Ishikawa (cell line): Measurements from ENCODE around the gene STX8.

Experiments
- CREB1 ChIP-seq: IDR thresholded peaks from 2 replicates; pipeline ENCODE4 v1.6.1; 2012; ENCODE audit warnings: low read depth
- EGR1 ChIP-seq: IDR thresholded peaks from 2 replicates; pipeline ENCODE4 v1.6.1; 2012
- EP300 ChIP-seq: IDR thresholded peaks from 2 replicates; pipeline ENCODE4 v1.6.1; 2012; ENCODE audit warnings: borderline replicate concordance
- TAF1 ChIP-seq: IDR thresholded peaks from 2 replicates; pipeline ENCODE4 v1.6.1; 2012; ENCODE audit warnings: low read depth, mild to moderate bottlenecking
- TCF12 ChIP-seq: IDR thresholded peaks from 2 replicates; pipeline ENCODE4 v1.6.1; 2012; ENCODE audit warnings: low read depth
- USF1 ChIP-seq: IDR thresholded peaks from 2 replicates; pipeline ENCODE4 v1.6.1; 2012
- YY1 ChIP-seq: IDR thresholded peaks from 2 replicates; pipeline ENCODE4 v1.6.1; 2012; ENCODE audit warnings: low read depth

GRCh38 chr17:9612006-9612405 lies 36.4 kb upstream of the STX8 start:
- no peak for TF ChIP-seq CREB1
- TF ChIP-seq TCF12, result no peak
- no peak for TF ChIP-seq EP300
- no peak for TF ChIP-seq YY1
- no peak for TF ChIP-seq EGR1
- TF ChIP-seq TAF1, result no peak
- no peak for TF ChIP-seq USF1
